ENCODE data around the gene OR51B5.
"Not testable (repeated sequence)": the region's sequence is repeated elsewhere in the genome, so short reads cannot be mapped to it uniquely, and the experiment has no call there.

Gene OR51B5

GRCh38 chr11:5324197-5324596, 19.1 kb downstream of the OR51B5 start, which contains the start of gene OR51B2:
Gene OR51B2, minus strand, starts transcription at chr11:5324297. Its CDS starts 0 bp downstream, at chr11:5324297.
- DNase-seq, result no peak

DNA sequence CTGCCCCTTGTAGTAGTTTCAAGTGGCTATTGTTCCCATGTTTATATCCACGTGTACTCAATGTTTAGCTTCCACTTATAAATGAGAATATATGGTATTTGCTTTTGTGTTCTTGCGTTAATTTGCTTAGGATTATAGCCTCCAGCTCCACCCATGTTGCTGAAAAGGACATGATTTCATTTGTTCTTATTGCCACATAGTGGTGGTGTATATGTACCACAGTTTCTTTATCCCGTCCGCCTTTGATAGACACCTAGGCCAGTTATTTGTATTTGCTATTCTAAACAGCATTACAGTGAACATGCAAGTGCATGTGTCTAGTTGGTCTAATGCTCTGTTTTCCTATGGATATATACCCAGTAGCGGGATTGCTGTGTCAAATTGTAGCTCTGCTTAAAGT, 26.0 kb downstream of the OR51B5 start:
- no peak for DNase-seq

GRCh38 chr11:5313326-5314023, 29.8 kb downstream of the OR51B5 start:
- not testable (repeated sequence) for DNase-seq

- no peak for DNase-seq
Observed at GRCh38 chr11:5310423-5310822, 32.9 kb downstream of the OR51B5 start.

DNA sequence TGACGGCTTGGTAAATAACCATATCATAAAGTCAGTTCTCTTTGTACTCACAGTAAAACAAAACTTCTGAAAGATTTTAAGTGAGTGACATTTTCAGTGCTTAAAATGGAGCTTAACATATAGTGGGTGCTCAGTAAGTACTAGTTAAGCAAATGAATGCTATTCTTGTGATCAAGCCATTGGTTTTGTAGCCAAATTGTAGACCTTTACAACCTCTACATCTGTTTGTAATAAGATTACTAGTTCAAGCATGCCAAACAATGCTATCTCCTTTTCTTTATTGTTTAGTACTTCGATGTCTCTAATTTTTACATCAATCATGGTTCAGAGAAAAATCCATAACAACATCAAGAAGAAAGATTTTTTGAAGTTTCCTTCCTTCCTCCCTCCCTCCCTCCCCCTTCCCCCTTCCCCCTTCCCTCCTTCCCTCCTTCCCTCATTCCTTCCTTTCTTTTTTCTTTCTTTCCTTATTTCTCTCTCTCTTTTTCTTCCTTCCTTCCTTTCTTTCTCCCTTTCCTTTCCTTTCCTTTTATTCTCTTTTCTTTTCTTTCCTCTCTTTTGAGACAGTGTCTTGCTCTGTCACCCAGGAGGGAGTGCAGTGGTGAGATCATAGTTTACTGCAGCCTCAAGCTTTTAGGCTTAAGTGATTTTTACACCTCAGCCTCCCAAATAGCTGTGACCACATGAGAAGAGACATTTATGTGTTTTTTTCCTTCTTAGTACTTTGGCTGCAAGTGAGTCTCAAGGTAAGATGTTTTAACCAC, 35.9 kb downstream of the OR51B5 start:
- DNase-seq, result no peak

DNA sequence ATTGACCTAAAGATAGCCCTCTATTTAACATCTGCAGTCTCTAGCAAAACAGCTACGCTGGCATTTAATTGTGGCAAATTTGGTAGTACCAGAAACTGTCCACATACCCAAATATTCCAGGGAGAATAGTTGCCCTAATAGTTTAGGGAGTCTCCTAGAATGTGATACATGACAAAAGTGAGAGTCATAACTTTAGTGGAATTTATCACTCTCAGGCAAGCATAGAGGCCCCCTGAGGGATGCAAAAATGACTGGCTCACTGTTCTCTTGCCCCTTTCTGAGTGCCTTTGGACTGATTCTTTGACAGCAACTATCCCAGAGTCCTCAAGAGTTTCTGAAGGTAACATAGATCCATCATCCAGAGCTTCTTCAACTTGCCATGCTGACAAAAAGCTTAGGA, 39.3 kb downstream of the OR51B5 start:
- no peak for DNase-seq

GRCh38 chr11:5303626-5304025, 39.7 kb downstream of the OR51B5 start:
- DNase-seq, result no peak

DNA sequence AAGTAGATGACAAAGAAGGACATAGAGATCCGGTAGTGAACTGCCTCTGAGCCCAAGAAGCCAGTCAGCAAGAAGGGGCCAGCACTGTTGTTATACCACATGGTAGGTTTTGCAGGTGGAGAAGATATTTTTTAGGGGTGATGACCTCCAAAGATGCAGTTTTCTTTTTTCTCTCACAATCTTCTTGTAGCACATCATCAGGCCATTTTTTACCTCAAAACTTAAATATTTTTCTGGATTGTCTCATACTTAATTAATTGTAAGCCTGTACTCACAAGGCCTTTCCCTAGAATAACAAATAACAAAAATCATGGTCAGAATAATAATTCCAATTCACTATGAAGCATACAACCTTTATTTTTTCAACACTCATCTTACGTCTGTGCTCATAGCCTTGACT, 41.5 kb downstream of the OR51B5 start, which contains the start of gene OR51B4:
TSS of gene OR51B4 (minus strand) at position 101 of the 400 bp plus-strand sequence. CDS start at position 101, 0 bp downstream.
- DNase-seq, result no peak

DNA sequence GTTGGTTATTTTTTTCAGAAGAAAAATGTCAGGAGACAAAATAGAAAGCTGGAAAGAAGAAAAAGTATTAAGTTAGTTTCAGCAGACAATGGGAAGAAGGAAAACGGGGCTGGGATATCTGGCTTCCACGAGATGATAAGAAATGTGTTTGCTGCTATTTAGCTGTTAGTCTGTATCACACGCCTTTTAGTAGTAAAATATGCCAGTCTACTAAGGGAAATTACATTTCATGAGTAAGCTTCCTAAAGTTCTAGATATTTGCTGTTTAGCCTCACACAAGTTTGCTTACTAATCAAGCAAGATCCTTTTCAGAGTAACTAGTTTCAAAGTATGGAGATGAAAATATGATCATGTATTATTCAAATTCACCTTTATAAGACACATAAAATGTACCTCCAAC, 43.1 kb downstream of the OR51B5 start:
- DNase-seq, result no peak

DNA sequence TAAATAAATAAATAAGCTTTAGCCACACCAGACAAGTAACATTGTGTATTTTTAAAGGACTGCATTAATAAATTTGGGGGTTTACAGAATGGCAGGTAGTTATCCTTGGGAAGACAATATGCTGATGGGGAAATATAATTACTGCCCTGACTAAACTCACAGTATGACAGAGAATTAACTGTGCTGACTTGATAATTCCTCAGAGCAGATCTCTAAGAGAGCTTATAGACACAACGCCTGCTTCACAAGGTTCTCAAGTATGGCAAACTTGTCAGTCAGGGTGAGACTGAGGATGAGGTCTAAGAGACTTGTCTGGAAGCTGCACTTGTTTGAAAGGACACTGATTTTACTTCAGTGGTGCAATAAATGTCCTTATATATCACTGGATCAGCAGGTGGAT, 44.9 kb downstream of the OR51B5 start:
- no peak for DNase-seq

DNA sequence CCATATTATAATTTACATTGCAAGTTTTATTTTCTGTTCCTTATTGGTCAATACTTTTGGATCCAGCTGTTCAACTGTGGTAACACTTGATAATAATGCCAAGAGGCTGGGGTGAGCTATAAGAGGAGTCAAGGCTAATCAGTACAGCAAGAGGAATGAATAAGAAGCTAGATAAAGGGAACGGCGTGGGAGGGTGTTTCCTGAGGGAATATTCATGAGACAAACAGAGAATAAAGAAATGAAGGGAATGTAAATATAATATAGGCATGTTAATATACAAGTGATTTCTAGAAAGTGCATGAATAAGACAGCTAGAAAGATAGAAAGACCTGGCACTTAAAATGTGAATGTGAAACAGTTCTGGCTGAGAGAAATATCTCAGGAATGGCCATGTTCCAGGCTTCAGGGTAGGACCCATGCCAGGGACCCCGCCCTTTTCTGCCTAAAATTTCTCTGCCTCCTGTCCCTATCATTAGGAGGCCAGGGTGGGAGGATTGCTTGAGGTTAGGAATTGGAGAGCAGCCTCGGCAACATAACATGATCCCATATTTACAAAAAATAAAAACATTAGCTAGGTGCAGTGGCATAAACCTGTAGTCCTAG, 45.5 kb downstream of the OR51B5 start:
- DNase-seq, result no peak

- not testable (repeated sequence) for DNase-seq
Observed at GRCh38 chr11:5294342-5294995, 48.9 kb downstream of the OR51B5 start.

DNA sequence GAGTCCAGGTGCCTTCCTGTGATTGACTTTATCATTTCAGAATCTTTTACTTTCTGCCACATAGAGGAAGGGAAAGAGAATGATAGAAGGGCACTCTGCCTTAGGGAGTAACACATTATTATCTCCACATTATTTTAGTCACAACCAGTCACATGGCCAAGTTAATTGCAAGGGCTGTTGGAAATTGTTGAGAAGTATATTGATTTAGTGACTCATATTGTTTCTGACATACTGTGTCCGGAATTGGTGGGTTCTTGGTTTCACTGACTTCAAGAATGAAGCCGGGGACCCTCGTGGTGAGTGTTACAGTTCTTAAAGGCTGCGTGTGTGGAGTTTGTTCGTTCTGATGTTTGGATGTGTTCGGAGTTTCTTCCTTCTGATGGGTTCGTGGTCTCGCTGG, 50.3 kb downstream of the OR51B5 start:
- DNase-seq, result no peak

All from effector CD4-positive, alpha-beta T cell (primary cell).